ENCODE measurements around the gene MYOM1. TPM values are rescaled to one million over a fixed set of nuclear protein-coding genes. Genes with fewer than 3 reads are reported as not detected.
"Not testable (repeated sequence)": the region's sequence is repeated elsewhere in the genome, so short reads cannot be mapped to it uniquely, and the experiment has no call there.

The MYOM1 gene
- total RNA-seq, 1 donor from 2014 or later: 70.2 TPM

DNA sequence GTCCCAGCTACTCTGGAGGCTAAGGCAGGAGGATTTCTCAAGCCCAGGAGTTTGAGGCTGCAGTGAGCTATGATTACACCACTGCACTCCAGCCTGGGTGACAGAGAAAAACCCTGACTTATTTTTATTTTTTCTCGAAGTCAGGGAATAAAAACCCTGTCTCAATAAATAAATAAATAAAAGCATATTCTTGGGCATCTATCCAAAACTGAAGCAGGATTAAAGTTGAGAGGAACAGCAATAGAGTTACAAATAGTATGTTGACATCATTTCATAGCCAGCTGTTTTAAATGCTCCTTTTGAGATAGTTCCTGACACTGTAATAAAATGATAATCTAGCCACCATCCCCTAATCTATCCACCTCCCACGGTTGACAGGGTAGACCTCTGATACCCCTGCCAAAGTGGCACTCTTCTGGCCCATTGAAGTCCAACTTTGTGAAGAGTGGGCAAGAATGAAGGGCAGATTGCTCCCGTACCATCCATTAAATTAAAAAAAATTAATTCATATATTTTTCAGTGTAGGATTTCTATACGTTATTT, 164.5 kb downstream of the MYOM1 start:
- peak; percentile 57 for DNase-seq

DNA sequence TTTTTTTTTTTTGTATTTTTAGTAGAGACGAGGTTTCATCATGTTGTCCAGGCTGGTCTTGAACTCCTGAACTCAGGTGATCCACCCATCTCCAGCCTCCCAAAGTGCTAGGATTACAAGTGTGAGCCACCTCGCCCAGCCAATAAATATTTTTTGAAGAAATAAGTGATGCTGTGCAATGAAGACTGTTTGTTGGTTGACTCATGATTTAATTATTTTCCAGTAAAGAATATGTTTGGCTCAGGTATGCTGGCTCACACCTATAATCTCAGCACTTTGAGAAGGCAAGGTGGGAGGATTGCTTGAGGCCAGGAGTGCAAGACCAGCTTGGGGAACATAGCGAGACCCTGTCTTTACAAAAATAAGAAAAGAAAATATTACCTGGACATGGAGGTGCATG, 165.0 kb downstream of the MYOM1 start:
- DNase-seq: no peak

- no peak for DNase-seq
Observed at GRCh38 chr18:3054214-3054613, 165.6 kb downstream of the MYOM1 start.

- no peak for DNase-seq
Observed at GRCh38 chr18:3053081-3053480, 166.7 kb downstream of the MYOM1 start.

DNA sequence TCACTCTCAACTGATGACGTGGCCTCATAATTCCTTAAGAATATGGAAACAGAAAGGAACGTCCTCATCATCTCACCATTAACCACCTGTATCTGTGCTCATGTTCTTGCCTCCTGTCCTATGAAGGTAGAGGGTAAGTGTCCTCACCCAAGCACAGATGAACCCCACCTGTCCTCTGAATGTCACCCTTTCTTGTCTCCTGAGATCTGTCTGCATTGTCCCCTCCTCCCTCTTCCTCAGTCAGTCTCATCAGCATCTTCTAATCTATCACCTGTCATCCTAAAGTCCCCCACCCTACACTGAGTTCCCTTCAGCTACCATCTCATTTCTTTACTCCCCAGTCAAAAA, 167.4 kb downstream of the MYOM1 start:
- DNase-seq: no peak

DNA sequence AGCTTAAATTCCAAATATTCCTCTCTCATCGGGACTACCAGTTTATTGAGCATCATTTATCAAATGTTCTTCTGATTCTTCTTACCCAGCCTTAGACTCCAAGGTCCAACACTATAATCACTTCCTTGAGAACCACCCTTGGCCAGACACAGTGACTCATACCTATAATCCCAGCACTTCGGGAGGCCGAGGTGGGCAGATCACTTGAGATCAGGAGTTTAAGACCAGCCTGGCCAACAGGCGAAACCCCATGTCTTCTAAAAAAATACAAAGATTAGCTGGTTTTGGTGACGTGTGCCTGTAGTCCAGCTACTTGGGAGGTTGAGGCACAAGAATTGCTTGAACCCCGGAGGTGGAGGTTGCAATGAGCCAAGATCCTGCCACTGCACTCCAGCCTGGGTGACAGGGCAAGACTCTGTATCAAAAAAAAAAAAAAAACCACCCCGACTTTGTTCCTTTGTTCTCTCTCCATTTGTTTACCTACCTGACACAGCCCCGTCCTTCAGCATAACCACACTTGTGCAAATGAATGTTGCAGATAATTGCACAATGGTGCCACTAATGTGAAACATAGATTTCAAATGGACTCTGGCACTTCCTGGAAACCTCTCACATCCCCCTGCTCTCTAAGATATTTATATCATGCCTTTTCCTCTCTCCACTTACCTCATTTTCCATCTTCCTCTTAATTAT, 167.9 kb downstream of the MYOM1 start:
- no peak for DNase-seq

GRCh38 chr18:3049897-3050454, 169.8 kb downstream of the MYOM1 start:
- DNase-seq: not testable (repeated sequence)

GRCh38 chr18:3048820-3049349, 170.9 kb downstream of the MYOM1 start:
- no peak for DNase-seq

DNA sequence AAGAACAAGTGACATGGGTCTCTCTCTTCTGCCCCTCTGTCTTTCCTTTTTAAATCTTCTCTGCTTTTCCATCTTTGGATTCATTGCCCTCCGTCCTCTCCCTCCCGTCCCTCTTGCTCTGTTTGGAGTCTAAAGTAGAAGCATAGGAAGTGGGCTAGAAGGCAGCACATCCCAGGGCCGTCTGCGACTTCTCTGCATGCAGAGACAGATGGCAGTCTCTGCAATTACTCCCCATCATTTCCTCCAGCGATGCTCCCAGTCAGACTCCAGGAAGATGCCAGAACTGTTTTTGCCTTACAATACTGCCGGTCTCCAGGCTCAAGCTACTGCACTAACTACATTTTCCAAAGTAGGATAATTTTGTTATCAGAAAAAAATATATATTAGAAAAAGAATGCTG, 171.6 kb downstream of the MYOM1 start:
- no peak for DNase-seq

DNA sequence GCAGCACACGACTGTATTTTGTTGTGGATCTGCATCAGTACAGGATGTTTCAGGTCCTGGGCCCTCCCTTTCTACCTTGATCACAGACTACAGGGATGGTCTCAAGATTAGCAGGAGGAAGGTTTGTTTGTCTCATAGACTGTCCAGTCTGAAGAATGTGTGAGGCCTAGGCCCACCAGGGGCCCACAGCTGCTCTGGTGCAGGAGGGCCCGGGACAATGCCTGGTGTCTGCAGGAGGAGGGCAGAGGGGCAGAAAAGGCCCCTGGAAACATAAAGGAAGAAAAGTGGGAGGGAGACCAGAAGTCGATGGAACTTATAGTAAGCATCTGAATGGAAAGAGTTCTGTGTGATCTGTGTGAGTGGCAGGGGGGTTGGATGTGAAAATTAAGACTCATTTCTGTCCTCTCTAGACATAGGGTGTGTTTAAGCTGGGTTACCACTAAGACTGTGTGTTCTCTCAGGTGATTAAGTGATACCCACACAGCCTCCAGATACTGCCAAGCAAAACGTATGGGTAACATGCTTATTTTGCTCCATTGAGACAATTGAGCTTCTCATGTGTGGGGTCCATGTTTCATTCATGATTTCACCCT, 173.5 kb downstream of the MYOM1 start:
- DNase-seq: no peak

- DNase-seq: no peak
Observed at GRCh38 chr18:3044931-3045698, 174.7 kb downstream of the MYOM1 start.

DNA sequence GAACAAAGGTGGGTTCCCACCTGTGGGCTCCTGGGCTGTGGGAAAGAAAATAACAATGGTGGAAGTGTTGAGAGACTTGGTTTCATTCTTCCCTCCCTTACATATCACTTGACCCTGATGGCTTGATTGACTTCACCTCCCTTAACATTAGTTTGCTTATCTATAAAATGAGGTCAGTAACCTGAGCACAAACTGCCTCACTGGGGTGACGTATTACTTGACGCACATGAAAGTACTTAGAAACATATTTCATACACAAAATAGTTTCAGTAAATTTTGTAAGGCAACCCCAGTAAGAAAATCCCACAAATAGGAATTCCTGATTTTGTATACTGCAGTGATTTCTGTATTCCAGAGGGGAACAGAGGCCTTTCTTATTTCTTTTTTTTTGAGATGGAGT, 177.4 kb downstream of the MYOM1 start:
- no peak for DNase-seq

DNA sequence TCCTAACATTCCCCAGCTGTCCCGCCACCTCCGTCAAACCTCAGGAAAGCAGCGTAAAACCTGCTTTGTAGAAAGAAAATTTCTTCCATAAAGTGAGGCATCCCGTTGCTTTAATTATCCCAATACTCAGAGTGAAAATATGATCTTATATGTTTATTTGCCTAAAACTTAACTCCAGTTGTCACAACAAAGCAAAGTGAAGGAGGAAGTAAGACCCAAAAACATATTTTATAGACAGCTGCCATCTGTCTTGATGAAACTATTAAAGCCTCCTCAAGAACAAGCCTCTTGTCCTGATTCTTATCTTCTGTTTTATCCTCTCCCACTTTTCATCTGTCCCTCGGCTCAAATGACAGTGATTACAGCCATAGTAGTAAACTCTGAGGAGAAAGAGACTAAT, 177.9 kb downstream of the MYOM1 start:
- no peak for DNase-seq

DNA sequence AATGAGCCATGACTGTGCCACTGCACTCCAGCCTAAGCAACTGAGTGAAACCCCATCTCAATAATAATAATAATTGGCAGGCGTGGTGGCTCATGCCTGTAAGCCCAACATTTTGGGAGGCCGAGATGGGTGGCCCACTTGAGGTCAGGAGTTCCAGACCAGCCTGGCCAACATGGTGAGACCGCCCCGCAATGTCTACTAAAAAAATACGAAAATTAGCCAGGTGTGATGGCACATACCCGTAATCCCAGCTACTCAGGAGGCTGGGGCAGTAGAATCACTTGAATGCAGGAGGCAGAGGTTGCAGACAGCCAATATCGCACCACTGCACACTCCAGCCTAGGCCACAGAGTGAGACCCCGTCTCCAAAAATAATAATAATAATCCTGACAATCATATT, 178.9 kb downstream of the MYOM1 start:
- no peak for DNase-seq

- DNase-seq: no peak
Observed at GRCh38 chr18:3040173-3040572, 179.6 kb downstream of the MYOM1 start.

GRCh38 chr18:3037423-3037915, 182.3 kb downstream of the MYOM1 start:
- no peak for DNase-seq

- DNase-seq: no peak
Observed at GRCh38 chr18:3036108-3036507, 183.7 kb downstream of the MYOM1 start.

DNA sequence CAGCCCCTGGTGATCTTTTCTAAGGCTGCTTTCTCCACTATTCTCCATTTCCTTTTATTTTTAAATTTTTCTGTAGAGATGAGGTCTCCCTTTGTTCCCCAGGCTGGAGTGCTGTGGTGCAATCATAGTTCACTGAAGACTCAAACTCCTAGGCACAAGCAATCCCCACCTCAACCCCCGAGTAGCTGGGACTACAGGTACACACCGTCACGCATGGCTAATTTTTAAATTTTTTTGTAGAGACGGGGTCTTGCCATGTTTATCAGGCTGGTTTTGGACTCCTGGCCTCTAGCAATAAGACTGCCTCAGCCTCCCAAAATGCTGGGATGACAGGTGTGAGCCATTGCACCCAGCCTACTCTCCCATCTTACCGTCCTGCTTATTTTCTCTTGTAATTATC, 184.1 kb downstream of the MYOM1 start:
- DNase-seq: no peak

GRCh38 chr18:3032721-3033120, 187.0 kb downstream of the MYOM1 start:
- DNase-seq: no peak

GRCh38 chr18:3029215-3029952, 190.4 kb downstream of the MYOM1 start:
- peak; percentile 40 for DNase-seq

- DNase-seq: not testable (repeated sequence)
Observed at GRCh38 chr18:3028115-3028514, 191.7 kb downstream of the MYOM1 start.

DNA sequence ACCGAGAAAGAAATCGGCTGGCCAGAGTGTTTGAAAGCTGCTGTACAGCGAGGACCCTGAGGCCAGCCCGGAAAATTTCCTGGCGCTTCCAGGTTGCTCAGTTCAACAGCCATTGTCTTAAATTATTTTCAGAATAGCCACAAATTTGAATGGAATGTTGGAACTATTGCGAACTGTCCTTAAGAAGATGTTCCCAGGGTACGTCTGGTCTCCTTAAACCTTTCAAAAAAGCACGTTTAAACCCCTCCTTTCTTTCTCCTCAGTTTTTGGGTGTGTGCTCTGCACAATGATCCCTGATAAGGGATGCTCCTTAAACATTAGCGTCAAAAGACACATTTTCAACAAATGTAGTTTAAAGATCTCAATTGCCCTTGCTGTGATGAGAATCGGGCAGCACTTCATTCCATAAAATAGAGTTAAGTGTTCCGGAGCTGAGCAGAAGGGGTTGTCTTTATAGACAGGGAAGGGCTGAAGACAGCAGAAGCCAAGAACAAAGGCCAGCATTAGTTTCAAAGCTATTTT, 192.3 kb downstream of the MYOM1 start:
- no peak for DNase-seq
